BE2C (cell line): ENCODE measurements around the gene ZFYVE28.

Experiments used
- DNase-seq: peaks from one replicate; pipeline ENCODE4 v3.0.0-alpha.2; 2020
- H3K27me3 ChIP-seq: fragments of 250-450 bp; sonication (Bioruptor Pico); 2 replicates; pipeline ENCODE4 v1.5.1; 2020; ENCODE audit warnings: mild to moderate bottlenecking
- H3K36me3 ChIP-seq: fragments of 250-450 bp; sonication (Bioruptor Pico); 2 replicates; pipeline ENCODE4 v1.5.1; 2020; ENCODE audit warnings: mild to moderate bottlenecking
- H3K4me1 ChIP-seq: fragments of 250-450 bp; sonication (Bioruptor Pico); 2 replicates; pipeline ENCODE4 v1.5.1; 2020
- H3K4me3 ChIP-seq: 2 replicates; pipeline ENCODE4 v1.5.1; 2011; ENCODE audit warnings: low read depth, low read length
- H3K9me3 ChIP-seq: fragments of 250-450 bp; sonication (Bioruptor Pico); 2 replicates; pipeline ENCODE4 v1.5.1; 2020
- TF ChIP-seq, protein P1 (sequence below): IDR thresholded peaks from 2 replicates; pipeline ENCODE4 v1.5.1; 2012; ENCODE audit warnings: mild to moderate bottlenecking, low read depth, low read length

Gene ZFYVE28

DNA sequence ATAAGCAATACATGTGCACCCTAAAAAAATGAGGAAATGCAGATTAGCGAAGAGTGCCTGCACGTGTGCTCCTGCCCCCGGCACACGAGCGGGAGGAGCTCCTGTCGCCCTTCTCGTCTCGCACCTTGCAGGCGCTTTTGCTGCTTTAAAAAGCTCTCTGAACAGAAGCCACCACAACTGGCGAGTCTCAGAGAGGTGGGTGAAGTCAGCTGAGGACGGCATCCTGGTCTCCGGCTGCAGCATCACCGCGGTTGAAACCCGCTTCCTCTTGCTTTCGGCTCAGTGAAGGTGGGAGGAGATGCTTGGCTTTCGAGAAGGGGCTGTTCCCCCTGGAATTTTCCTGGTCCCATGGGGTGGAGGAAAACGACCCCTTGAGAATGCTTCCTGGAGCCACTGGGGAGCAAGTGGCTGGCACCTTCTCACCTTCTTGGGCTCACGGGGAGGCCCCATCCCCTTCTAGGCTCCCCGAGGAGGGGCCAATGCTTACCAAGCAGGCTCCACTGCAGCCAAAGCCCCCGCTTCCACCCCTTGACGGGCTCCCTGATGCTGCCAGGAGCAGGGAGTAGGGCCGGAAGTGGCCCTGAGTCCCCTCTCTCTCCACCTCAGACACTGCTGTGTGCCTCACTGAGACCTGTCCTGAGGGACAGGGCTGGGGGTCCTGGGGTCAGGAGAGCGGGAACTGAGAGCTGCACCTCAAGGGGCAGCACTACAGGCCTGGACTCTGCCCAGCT, 127.3 kb downstream of the ZFYVE28 start:
- TF ChIP-seq, protein P1, sequence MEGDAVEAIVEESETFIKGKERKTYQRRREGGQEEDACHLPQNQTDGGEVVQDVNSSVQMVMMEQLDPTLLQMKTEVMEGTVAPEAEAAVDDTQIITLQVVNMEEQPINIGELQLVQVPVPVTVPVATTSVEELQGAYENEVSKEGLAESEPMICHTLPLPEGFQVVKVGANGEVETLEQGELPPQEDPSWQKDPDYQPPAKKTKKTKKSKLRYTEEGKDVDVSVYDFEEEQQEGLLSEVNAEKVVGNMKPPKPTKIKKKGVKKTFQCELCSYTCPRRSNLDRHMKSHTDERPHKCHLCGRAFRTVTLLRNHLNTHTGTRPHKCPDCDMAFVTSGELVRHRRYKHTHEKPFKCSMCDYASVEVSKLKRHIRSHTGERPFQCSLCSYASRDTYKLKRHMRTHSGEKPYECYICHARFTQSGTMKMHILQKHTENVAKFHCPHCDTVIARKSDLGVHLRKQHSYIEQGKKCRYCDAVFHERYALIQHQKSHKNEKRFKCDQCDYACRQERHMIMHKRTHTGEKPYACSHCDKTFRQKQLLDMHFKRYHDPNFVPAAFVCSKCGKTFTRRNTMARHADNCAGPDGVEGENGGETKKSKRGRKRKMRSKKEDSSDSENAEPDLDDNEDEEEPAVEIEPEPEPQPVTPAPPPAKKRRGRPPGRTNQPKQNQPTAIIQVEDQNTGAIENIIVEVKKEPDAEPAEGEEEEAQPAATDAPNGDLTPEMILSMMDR = no peak
- H3K4me1 ChIP-seq = peaks cover 27% of the 10 kb centered on the region
- H3K4me3 ChIP-seq = no peak overlapping the region
- no peaks in the 10 kb centered on the region for H3K9me3 ChIP-seq
- 0 out of 2 replicates have a peak, but pooled peaks cover 2% of the 10 kb centered on the region for H3K27me3 ChIP-seq
- no peaks in the 10 kb centered on the region for H3K36me3 ChIP-seq
- DNase-seq = peak; percentile 4

DNA sequence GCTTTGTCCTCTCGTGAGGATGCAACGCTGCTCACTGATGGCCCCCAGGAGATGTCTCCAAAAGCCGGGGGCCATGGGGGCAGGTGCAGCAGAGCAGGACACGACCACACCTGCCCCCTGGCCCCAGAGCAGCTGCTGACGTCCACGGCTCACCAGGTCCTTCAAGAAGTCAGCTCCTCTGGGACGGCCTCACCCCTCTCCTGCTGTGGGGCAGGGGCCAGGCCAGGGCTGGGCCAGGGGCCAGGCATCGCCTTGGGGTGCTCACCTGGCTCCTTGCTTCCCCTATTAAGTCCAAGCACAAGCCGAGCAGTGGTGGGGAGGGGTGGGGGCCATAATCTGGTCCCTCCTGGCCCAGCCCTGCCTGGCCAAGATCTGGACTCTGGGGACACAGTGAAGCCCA, 128.0 kb downstream of the ZFYVE28 start:
- H3K4me1 ChIP-seq = peaks cover 21% of the 10 kb centered on the region
- peak; percentile 7 for DNase-seq

DNA sequence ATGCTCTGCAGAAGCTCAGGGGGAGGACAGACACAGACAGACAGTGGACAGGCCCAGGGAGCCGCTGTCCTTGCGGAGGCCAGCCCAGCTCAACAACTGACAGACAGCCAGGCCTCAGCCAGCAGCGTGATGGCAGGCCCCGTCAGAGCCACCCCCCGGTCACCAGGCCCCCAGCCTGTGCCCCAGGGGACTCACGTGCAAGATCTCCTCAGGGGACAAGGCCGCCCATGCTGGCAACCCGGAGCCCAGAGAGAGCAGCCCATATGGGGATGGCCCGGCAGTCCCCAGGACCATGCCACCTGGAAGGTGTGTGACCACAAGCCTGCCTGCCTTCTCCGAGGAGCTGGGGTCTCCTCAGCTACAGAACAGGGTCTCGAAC, 128.5 kb downstream of the ZFYVE28 start:
- TF ChIP-seq, protein P1 = no peak
- H3K4me1 ChIP-seq = peaks cover 21% of the 10 kb centered on the region

More for the DNA sequence above, 128.0 kb downstream of the ZFYVE28 start:
- TF ChIP-seq, protein P1 = no peak
- 0 out of 2 replicates have a peak, but pooled peaks cover 2% of the 10 kb centered on the region for H3K27me3 ChIP-seq
- no peak overlapping the region for H3K4me3 ChIP-seq
- H3K9me3 ChIP-seq = no peaks in the 10 kb centered on the region
- H3K36me3 ChIP-seq = no peaks in the 10 kb centered on the region

DNA sequence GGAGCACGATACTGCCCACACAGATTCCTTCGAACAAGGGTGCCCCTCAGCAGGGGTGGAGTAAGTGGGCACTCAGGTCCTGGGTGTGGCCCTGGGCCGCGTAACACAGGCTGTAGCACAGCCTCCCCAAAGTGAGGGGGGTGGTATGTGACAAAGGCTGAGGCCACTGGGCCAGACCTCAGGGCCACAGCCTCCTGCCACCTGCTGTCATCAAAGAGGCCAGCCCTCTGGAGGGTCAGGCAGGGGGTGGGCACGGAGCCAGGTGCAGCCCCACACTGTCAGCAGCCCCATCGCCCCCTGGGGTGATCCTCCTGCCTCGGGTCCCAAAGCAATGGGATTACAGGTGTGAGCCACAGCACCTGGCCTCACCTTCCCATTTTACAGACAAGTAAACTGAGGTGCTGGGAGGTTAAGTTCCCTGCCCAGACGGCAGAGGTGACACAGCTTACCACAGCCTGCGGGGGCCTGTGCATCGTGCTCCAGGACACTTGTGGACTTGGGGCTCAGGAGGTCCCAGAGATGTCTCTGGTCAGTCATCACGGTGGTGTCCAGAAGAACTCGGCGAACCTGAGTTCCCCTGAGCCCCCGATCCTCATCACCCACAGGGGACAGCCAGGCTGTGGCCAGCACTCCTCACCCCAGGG, 129.0 kb downstream of the ZFYVE28 start:
- peaks cover 21% of the 10 kb centered on the region for H3K4me1 ChIP-seq
- no peak for DNase-seq
- H3K9me3 ChIP-seq = no peaks in the 10 kb centered on the region
- no peak overlapping the region for H3K4me3 ChIP-seq
- no peaks in the 10 kb centered on the region for H3K36me3 ChIP-seq
- 0 out of 2 replicates have a peak, but pooled peaks cover 2% of the 10 kb centered on the region for H3K27me3 ChIP-seq
- TF ChIP-seq, protein P1 = no peak

More for the DNA sequence above, 128.5 kb downstream of the ZFYVE28 start:
- Histone ChIP-seq H3K27me3 (0 out of 2 replicates have a peak, but pooled peaks cover 2% of the 10 kb centered on the region), H3K4me3 (no peak overlapping the region), H3K36me3 (no peaks in the 10 kb centered on the region), H3K9me3 (no peaks in the 10 kb centered on the region)
- peak; percentile 30 for DNase-seq

DNA sequence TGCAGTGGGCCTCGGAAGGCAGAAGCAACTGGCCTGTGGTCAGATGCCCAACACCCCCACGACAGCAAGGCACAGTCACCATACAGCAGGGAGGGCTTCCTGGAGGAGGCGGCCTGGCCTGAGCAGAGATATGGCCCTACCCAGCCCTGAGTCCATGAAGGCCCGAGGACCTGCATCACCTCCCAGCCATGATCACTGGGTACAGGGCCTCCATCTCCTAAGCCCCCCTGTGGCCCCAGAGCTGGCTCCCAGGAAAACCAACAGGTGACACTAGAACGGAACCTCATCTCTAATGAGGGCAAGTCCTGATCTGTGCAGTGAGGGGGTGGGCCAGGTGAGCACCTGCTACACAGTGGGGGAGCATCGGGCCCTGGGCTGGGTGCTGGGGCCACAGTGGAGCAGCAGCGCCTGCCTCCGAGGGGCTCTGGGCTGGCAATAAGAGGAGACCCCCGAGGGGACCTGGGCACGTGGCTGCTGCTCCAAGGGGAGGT, 130.3 kb downstream of the ZFYVE28 start:
- 0 out of 2 replicates have a peak, but pooled peaks cover 2% of the 10 kb centered on the region for H3K27me3 ChIP-seq
- TF ChIP-seq, protein P1 = no peak
- no peak for DNase-seq
- H3K4me3 ChIP-seq = no peak overlapping the region
- H3K9me3 ChIP-seq = no peaks in the 10 kb centered on the region
- H3K4me1 ChIP-seq = peaks cover 18% of the 10 kb centered on the region
- H3K36me3 ChIP-seq = no peaks in the 10 kb centered on the region

DNA sequence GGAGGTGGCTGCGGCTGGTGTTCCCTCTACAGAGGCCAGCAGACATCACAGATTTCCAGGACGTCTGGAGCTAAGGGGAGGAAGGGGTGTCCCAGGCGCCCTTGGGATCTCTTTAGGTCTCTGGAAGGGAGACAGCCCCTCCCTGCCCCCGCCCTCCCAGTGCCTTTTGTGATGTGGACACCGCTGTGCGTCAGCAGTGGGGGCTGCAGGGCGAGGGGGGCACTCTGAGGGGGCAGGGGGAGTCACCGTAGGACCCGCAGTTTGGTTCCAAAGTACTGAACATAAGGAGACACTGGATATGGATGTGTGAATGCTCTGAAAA, 130.9 kb downstream of the ZFYVE28 start:
- Histone ChIP-seq H3K27me3 (0 out of 2 replicates have a peak, but pooled peaks cover 2% of the 10 kb centered on the region), H3K9me3 (no peaks in the 10 kb centered on the region), H3K4me3 (no peak overlapping the region), H3K4me1 (peaks cover 15% of the 10 kb centered on the region), H3K36me3 (no peaks in the 10 kb centered on the region)
- TF ChIP-seq, protein P1 = no peak
- DNase-seq = peak; percentile 4
